Brain microvascular endothelial cell (primary cell): ENCODE results near the gene FAM234B.
A peak's percentile ranks its signal among the peaks of the same experiment; 100 is the strongest.

ENCODE experiments used
- DNase-seq: peaks from one replicate; pipeline ENCODE4 v3.0.0-alpha.2; 2020
- H3K27ac ChIP-seq: fragments of 250-450 bp; sonication (Bioruptor Pico); 2 replicates; pipeline ENCODE4 v1.5.1; 2020; ENCODE audit warnings: mild to moderate bottlenecking, moderate library complexity
- H3K27me3 ChIP-seq: fragments of 250-450 bp; sonication (Bioruptor Pico); replicated peaks from 2 replicates; pipeline ENCODE4 v1.5.1; 2020; ENCODE audit warnings: mild to moderate bottlenecking
- H3K36me3 ChIP-seq: fragments of 250-450 bp; sonication (Bioruptor Pico); replicated peaks from 2 replicates; pipeline ENCODE4 v1.5.1; 2020; ENCODE audit warnings: mild to moderate bottlenecking
- H3K4me3 ChIP-seq: 2 replicates; pipeline ENCODE4 v1.5.1; 2011; ENCODE audit warnings: low read depth, mild to moderate bottlenecking, control low read depth, low read length, moderate library complexity
- CTCF ChIP-seq: IDR thresholded peaks from 2 replicates; pipeline ENCODE4 v1.5.1; 2011; ENCODE audit warnings: low read depth, mild to moderate bottlenecking, moderate library complexity, low read length, control low read depth, inconsistent platforms; ENCODE audit errors: missing control alignments
- in situ Hi-C: cut with HindIII; loops from 2 replicates; pipeline ENCODE4 v1.10.0; 2017; ENCODE audit warnings: low sequenced_read_pairs, low pct_ligation_motif_present

Gene FAM234B

DNA sequence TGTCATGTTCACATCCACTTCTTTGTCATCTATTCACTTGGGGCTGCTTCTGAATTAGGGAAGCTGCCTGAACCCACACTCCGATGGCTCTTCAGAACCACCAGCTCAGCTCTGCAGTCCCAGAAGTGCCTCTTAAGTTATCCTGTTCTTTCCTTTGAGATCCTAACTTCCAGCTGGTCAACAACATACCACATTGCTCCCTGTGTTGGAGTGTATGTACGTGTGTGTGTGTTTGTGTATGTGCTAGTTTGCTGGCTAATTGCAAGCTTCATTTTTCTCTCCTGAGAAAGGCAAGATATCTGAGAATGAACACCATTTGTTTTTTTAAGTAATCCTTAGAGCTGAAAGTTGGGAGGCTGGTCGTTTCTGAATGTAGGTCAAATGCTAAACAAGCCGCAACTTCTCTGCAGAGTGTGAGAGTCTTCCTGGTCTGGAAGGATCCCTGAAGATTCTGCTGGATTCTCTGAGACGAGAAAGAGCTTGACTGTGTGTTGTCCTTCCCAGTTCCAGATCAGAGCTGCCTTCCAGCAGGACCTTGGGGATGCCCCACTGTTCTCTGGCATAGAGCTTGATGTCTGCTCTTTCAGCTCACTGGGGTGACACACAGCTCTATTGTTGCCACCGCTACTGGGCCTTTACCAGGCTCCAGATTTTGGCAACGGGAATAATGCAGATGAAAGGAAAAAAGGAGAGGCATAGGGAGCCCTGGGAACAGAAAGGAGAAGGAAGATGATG, 58.4 kb downstream of the FAM234B start:
- Histone ChIP-seq H3K4me3 (no peak overlapping the region), H3K27ac (peak overlapping the region; percentile 94), H3K36me3 (no peaks in the 10 kb centered on the region), H3K27me3 (no peaks in the 10 kb centered on the region)
- TF ChIP-seq CTCF = no peak
- in situ Hi-C loops = no loop called here
- DNase-seq = no peak

DNA sequence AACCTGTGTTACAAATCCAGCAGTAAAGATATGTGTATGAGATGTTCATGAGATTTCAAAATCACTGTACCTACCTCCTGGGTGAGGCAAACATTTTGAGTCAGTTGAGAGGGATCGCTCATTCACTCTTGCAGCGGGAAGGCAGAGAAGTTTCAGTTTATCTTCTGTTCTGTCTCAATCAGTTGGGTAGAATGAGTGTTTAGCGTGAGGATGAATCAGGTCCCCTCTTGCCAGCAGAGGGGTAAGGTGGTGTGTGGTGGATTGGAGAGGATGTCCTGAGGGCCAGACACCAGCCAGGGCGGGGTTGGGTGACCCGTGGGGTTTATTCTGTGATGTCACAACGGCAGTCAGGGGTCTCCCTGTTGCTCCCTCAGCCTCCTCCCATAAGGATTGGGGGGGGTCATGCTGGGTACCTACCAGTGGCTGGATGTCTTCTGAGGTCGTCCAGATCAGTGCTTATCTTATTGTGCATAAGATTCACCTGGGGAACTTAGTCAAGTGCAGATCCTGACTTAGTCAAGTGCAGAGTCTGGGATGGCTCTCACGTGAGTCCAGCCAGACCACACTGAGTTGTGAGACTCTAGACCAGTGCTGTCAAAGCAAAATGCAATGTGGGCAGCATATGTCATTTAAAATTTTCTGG, 59.3 kb downstream of the FAM234B start, which contains the start of gene GSG1:
GSG1 (minus strand) TSS at position 277 of the 643 bp plus-strand sequence; CDS start at position 122, 155 bp downstream.
- Histone ChIP-seq H3K36me3 (no peaks in the 10 kb centered on the region), H3K27ac (peak within 1 kb of the TSS; percentile 94), H3K27me3 (no peaks in the 10 kb centered on the region), H3K4me3 (no peak within 1 kb of the TSS)
- in situ Hi-C loops = no loop called here
- no peak for TF ChIP-seq CTCF
- DNase-seq = no peak

- DNase-seq = no peak
- H3K27me3 ChIP-seq = no peaks in the 10 kb centered on the region
- no peak for TF ChIP-seq CTCF
- no peak overlapping the region for H3K27ac ChIP-seq
- no peak overlapping the region for H3K4me3 ChIP-seq
- no peaks in the 10 kb centered on the region for H3K36me3 ChIP-seq
- in situ Hi-C loops = no loop called here
Observed at GRCh38 chr12:13104409-13104808, 60.2 kb downstream of the FAM234B start.

- Histone ChIP-seq H3K27ac (no peak overlapping the region), H3K4me3 (no peak overlapping the region), H3K27me3 (no peaks in the 10 kb centered on the region), H3K36me3 (no peaks in the 10 kb centered on the region)
- DNase-seq = no peak
- in situ Hi-C loops = no loop called here
- no peak for TF ChIP-seq CTCF
Observed at GRCh38 chr12:13105781-13106180, 61.6 kb downstream of the FAM234B start.

DNA sequence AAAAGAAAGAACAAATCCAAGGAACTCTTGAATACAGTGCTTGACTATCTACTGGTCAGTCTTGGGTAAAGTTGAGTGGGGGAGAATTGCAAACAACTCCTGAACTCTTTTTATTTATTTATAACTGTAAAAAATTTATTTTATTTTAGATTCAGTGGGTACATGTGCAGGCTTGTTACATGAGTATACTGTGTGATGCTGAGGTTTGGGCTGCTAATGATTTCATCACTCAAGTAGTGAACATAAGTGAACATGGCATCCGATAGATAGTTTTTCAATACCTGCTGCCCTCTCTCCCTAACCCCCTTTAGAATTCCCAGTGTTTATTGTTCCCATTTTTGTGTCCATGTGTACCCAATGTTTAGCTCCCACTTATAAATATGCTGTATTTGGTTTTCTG, 62.5 kb downstream of the FAM234B start:
- H3K27ac ChIP-seq = no peak overlapping the region
- in situ Hi-C loops = no loop called here
- TF ChIP-seq CTCF = no peak
- no peaks in the 10 kb centered on the region for H3K27me3 ChIP-seq
- H3K4me3 ChIP-seq = no peak overlapping the region
- no peak for DNase-seq
- no peaks in the 10 kb centered on the region for H3K36me3 ChIP-seq
